Kidney epithelial cell (primary cell): ENCODE data around the gene KLHL26. TPM values are rescaled to one million over a fixed set of nuclear protein-coding genes. Genes with fewer than 3 reads are reported as not detected.

Source experiments
- DNase-seq: peaks from one replicate; pipeline ENCODE4 v3.0.0-alpha.2; 2010; ENCODE audit warnings: low read depth
- H3K27me3 ChIP-seq: 2 replicates; pipeline ENCODE4 v1.6.0; 2011; ENCODE audit warnings: low read length; ENCODE audit not compliant: control insufficient read depth, insufficient read depth
- H3K36me3 ChIP-seq: 2 replicates; pipeline ENCODE4 v1.5.1; 2011; ENCODE audit warnings: low read length; ENCODE audit not compliant: control insufficient read depth, insufficient read depth
- H3K4me3 ChIP-seq: 2 replicates; pipeline ENCODE4 v1.5.1; 2011; ENCODE audit warnings: low read depth, mild to moderate bottlenecking, control low read depth, low read length
- CTCF ChIP-seq: IDR thresholded peaks from 2 replicates; pipeline ENCODE4 v1.5.1; 2011; ENCODE audit warnings: mild to moderate bottlenecking, moderate library complexity, low read length, control low read depth, inconsistent platforms; ENCODE audit not compliant: insufficient read depth, poor library complexity, severe bottlenecking
- total RNA-seq: library from RNA; depleted of rRNA; stranded (reverse); fragments of >200 nt; gene quantifications from 2 replicates; pipeline ENCODE4 v1.2.3, GENCODE V29; 2015

KLHL26 gene
- 7.5 and 9.6 TPM in 2 replicates for total RNA-seq

- Histone ChIP-seq H3K36me3 (no peaks in the 10 kb centered on the region), H3K27me3 (peaks cover 6% of the 10 kb centered on the region), H3K4me3 (peak within 1 kb of the TSS; percentile 73)
- DNase-seq: no peak
- TF ChIP-seq CTCF: no peak
Measured at GRCh38 chr19:18636969-18637629, at the start of gene KLHL26. Gene KLHL26 (plus strand): TSS chr19:18637028. CDS start chr19:18637055, 27 bp downstream.

- TF ChIP-seq CTCF: no peak
- H3K27me3 ChIP-seq: no peaks in the 10 kb centered on the region
- no peaks in the 10 kb centered on the region for H3K36me3 ChIP-seq
- no peak for DNase-seq
- no peak overlapping the region for H3K4me3 ChIP-seq
Measured at GRCh38 chr19:18587561-18587960, 49.3 kb upstream of the KLHL26 start.

GRCh38 chr19:18587962-18588610 lies 48.7 kb upstream of the KLHL26 start:
- no peak for DNase-seq
- Histone ChIP-seq H3K36me3 (no peaks in the 10 kb centered on the region), H3K27me3 (no peaks in the 10 kb centered on the region), H3K4me3 (peak overlapping the region; percentile 81)
- no peak for TF ChIP-seq CTCF

- Histone ChIP-seq H3K4me3 (peak within 1 kb of the TSS; percentile 81), H3K36me3 (no peaks in the 10 kb centered on the region), H3K27me3 (no peaks in the 10 kb centered on the region)
- TF ChIP-seq CTCF: peak; percentile 90
- no peak for DNase-seq
Measured at GRCh38 chr19:18588611-18589379, 48.0 kb upstream of the KLHL26 start, which contains the start of gene REX1BD. Gene REX1BD (plus strand): TSS chr19:18588798. CDS start chr19:18588802, 4 bp downstream.

GRCh38 chr19:18589380-18590272 lies 47.2 kb upstream of the KLHL26 start:
- no peak for DNase-seq

More at GRCh38 chr19:18589380-18590272, 47.2 kb upstream of the KLHL26 start:
- Histone ChIP-seq H3K27me3 (no peaks in the 10 kb centered on the region), H3K4me3 (peak overlapping the region; percentile 81), H3K36me3 (no peaks in the 10 kb centered on the region)
- TF ChIP-seq CTCF: no peak
